GM18498 (cell line): ENCODE data around the gene PCDHGA12.
A peak's percentile ranks its signal among the peaks of the same experiment; 100 is the strongest.
"Not testable (repeated sequence)": the region's sequence is repeated elsewhere in the genome, so short reads cannot be mapped to it uniquely, and the experiment has no call there.

ENCODE experiments used
- ATAC-seq: cut with Tn5 transposase; IDR thresholded peaks from one replicate; pipeline ENCODE4 v1.9.1; 2021; ENCODE audit warnings: mild to moderate bottlenecking, moderate library complexity; ENCODE audit not compliant: unreplicated experiment

Gene PCDHGA12

GRCh38 chr5:141430332-141431113, at the start of gene PCDHGA12:
TSS of gene PCDHGA12 (plus strand) at chr5:141430507. CDS start at chr5:141430760, 253 bp downstream.
- ATAC-seq = peak; percentile 64

DNA sequence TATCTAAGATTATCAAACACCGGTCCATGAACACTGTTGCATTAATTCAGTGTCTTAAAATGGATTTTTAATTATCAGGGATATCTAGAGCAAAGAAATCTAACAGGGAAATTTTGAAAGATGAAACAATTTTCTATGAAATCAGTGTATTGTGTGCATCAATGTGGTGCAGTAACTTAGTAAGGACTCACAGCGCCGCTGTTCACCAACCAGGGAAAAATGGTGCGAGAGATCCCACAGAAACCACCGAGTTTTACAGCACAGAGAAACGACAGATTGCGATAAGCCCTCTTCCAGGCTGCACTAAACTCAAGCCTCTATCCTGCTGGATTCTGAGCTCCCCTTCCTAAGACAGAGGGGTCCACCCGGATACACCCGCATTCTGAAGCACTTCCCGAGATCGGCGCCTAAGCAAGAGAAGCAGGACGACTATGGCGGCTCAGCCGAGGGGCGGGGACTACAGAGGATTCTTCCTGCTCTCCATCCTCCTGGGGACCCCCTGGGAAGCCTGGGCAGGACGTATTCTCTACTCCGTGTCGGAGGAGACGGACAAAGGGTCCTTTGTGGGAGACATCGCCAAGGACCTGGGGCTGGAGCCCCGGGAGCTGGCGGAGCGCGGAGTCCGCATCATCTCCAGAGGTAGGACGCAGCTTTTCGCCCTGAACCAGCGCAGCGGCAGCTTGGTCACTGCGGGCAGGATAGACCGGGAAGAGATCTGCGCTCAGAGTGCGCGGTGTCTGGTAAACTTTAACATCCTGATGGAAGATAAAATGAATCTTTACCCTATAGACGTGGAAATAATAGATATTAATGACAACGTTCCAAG, 47.6 kb upstream of the PCDHGA12 start, which contains the start of gene PCDHGA7:
Gene PCDHGA7 (plus strand): TSS at position 274 of the 826 bp plus-strand sequence. CDS start 158 bp downstream, at position 432.
- ATAC-seq = no peak

DNA sequence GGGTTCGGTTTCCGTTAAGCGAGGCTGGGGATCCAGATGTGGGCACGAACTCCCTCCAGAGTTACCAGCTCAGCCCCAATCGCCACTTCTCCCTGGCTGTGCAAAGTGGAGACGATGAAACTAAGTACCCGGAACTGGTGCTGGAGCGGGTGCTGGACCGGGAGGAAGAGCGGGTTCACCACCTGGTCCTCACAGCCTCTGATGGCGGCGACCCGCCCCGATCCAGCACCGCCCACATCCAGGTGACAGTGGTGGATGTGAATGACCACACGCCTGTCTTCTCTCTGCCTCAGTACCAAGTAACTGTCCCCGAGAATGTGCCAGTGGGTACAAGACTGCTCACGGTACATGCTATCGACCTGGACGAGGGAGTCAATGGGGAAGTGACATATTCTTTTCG, 47.0 kb upstream of the PCDHGA12 start:
- no peak for ATAC-seq

DNA sequence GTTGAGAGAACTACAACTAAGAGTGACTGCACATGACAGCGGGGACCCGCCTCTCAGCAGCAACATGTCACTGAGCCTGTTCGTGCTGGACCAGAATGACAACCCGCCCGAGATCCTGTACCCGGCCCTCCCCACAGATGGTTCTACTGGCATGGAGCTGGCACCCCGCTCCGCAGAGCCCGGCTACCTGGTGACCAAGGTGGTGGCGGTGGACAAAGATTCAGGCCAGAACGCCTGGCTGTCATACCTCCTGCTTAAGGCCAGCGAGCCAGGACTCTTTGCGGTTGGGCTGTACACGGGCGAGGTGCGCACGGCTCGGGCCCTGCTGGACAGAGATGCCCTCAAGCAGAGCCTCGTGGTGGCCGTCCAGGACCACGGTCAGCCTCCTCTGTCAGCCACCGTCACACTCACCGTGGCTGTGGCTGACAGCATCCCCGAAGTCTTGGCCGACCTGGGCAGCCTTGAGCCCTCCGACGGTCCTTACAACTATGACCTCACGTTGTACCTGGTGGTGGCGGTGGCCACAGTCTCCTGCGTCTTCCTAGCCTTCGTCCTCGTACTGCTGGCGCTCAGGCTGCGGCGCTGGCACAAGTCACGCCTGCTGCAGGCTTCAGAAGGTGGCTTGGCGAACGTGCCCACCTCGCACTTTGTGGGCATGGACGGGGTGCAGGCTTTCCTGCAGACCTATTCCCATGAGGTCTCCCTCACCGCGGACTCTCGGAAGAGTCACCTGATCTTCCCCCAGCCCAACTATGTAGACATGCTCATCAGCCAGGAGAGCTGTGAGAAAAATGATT, 45.6 kb upstream of the PCDHGA12 start:
- no peak for ATAC-seq

GRCh38 chr5:141387557-141388311, 42.6 kb upstream of the PCDHGA12 start, which contains the start of gene PCDHGB4:
TSS of gene PCDHGB4 (plus strand) at chr5:141387698. CDS start at chr5:141387885, 187 bp downstream.
- not testable (repeated sequence) for ATAC-seq

DNA sequence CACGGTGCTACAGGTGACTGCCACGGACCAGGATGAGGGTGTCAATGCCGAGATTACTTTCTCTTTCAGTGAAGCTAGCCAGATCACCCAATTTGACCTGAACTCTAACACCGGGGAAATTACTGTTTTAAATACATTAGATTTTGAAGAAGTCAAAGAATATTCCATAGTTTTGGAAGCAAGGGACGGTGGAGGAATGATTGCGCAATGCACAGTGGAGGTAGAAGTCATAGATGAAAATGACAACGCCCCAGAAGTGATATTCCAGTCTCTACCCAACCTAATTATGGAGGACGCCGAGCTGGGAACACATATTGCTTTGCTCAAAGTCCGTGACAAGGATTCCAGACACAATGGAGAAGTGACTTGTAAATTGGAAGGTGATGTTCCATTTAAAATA, 41.6 kb upstream of the PCDHGA12 start:
- no peak for ATAC-seq

- no peak for ATAC-seq
Observed at GRCh38 chr5:141389153-141390042, 40.9 kb upstream of the PCDHGA12 start.

GRCh38 chr5:141392429-141393198, 37.7 kb upstream of the PCDHGA12 start, which contains the start of gene PCDHGA8:
TSS of gene PCDHGA8 (plus strand) at chr5:141392633. CDS start at chr5:141392814, 181 bp downstream.
- ATAC-seq = no peak

- no peak for ATAC-seq
Observed at GRCh38 chr5:141393267-141393666, 37.0 kb upstream of the PCDHGA12 start.

DNA sequence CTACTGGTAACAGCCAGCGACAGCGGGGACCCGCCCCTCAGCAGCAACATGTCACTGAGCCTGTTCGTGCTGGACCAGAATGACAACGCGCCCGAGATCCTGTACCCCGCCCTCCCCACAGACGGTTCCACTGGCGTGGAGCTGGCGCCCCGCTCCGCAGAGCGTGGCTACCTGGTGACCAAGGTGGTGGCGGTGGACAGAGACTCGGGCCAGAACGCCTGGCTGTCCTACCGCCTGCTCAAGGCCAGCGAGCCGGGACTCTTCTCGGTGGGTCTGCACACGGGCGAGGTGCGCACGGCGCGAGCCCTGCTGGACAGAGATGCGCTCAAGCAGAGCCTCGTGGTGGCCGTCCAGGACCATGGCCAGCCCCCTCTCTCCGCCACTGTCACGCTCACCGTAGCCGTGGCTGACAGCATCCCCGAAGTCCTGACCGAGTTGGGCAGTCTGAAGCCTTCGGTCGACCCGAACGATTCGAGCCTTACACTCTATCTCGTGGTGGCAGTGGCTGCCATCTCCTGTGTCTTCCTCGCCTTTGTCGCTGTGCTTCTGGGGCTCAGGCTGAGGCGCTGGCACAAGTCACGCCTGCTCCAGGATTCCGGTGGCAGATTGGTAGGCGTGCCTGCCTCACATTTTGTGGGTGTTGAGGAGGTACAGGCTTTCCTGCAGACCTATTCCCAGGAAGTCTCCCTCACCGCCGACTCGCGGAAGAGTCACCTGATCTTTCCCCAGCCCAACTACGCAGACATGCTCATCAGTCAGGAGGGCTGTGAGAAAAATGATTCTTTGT, 35.7 kb upstream of the PCDHGA12 start:
- not testable (repeated sequence) for ATAC-seq

DNA sequence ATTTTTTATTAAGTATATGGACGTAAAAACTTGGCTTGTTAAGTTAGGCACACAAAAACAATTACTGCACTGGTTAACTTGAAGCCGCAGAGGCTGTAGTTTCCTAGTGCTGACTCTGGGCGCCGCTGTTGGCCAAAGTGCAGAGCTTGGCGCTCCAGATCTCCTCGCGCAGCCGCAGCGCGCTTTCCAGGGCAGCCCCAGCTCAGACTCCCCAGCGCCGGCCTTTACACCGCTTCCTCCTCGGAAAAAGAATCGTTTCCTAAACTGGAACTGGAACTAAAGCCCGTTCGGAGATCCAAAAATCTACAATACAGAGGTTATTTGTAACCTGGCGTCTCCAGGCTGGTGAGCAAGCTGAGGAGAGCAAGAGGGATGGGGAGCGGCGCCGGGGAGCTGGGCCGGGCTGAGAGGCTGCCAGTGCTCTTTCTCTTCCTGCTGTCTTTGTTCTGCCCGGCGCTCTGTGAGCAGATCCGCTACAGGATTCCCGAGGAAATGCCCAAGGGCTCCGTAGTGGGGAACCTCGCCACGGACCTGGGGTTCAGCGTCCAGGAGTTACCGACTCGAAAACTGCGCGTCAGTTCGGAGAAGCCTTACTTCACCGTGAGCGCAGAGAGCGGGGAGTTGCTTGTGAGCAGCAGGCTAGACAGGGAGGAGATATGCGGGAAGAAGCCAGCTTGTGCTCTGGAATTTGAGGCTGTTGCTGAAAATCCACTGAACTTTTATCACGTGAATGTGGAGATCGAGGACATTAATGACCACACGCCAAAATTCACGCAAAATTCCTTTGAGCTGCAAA, 32.4 kb upstream of the PCDHGA12 start, which contains the start of gene PCDHGB5:
Gene PCDHGB5 (plus strand): TSS at position 192 of the 796 bp plus-strand sequence. CDS start 181 bp downstream, at position 373.
- peak; percentile 79 for ATAC-seq

DNA sequence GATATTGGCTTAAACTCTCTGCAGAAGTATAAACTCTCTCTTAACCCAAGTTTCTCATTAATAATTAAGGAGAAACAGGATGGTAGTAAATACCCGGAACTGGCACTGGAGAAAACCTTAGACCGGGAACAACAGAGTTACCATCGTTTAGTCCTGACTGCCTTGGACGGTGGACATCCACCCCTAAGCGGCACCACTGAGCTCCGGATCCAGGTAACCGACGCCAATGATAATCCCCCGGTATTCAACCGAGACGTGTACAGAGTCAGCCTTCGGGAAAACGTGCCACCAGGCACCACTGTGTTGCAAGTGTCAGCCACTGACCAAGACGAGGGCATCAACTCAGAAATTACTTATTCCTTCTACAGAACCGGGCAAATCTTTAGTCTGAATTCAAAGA, 31.7 kb upstream of the PCDHGA12 start:
- ATAC-seq = no peak

DNA sequence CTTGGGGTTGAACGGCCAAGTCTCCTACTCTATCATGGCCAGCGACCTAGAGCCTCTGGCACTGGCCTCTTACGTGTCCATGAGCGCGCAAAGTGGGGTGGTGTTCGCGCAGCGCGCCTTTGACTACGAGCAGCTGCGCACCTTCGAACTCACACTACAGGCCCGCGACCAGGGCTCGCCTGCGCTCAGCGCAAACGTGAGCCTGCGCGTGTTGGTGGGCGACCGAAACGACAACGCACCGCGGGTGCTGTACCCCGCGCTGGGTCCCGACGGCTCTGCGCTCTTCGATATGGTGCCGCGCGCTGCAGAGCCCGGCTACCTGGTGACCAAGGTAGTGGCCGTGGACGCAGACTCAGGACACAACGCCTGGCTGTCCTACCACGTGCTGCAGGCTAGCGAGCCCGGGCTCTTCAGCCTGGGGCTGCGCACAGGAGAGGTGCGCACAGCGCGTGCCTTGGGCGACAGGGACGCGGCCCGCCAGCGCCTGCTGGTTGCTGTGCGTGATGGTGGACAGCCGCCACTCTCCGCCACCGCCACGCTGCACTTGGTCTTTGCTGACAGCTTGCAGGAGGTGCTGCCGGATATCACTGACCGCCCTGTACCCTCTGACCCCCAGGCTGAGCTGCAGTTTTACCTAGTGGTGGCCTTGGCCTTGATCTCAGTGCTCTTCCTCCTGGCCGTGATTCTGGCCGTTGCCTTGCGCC, 30.6 kb upstream of the PCDHGA12 start:
- ATAC-seq = no peak

DNA sequence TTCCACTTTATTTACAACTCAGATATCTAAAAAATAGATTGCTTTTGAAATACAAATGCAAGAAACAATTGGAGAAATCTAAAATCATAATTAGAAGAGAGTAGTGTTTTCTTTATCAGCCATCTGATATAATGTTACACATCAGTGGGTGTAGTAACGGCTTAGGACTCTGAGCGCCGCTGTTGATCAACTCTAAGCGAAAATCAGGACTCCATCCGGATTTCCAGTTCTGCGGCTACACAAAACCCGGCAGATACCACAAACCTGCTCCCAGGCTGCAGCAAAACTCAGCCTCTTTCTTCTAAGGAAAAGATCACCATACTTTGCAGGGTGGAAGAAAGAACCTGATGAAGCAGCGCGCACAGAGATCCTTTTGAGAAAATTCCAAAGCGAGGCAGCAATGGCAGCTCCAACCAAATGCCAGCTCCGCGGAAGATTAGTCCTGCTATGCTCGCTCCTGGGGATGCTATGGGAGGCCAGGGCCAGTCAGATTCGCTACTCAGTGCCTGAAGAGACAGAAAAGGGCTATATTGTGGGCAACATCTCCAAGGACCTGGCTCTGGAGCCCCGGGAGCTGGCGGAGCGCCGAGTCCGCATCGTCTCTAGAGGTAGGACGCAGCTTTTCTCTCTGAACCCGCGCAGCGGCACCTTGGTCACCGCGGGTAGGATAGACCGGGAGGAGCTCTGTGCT, 27.6 kb upstream of the PCDHGA12 start, which contains the start of gene PCDHGA9:
Gene PCDHGA9 (plus strand): TSS at position 226 of the 691 bp plus-strand sequence. CDS start 175 bp downstream, at position 401.
- ATAC-seq = no peak

GRCh38 chr5:141403387-141403786, 26.9 kb upstream of the PCDHGA12 start:
- no peak for ATAC-seq
